ENCODE results near the gene FTL.

GRCh38 chr19:48992581-48993174 is 27.6 kb downstream of the FTL start:
- TF ChIP-seq POLR2A (IDR thresholded peaks at IDR 0.05) = no peak
- no peak for TF ChIP-seq CTCF (IDR thresholded peaks at IDR 0.05)
- no peak for TF ChIP-seq POLR2AphosphoS5 (IDR thresholded peaks at IDR 0.05)
